Stomach smooth muscle (tissue), 2 donors: Measurements from ENCODE around the gene GABARAP.

Experiments
- H3K27ac ChIP-seq: one replicate; pipeline ENCODE4 v1.7.0; 2013; ENCODE audit warnings: mild to moderate bottlenecking, low read length, inconsistent platforms
- H3K27me3 ChIP-seq, 2 donors: one replicate each; pipeline ENCODE4 v1.7.0; 2013; ENCODE audit warnings: low read length in 2 of 2; ENCODE audit not compliant: insufficient read depth in 2 of 2, control insufficient read depth in 1 of 2
- H3K36me3 ChIP-seq, 2 donors: one replicate each; pipeline ENCODE4 v1.7.0; 2013; ENCODE audit warnings: low read length in 2 of 2; ENCODE audit not compliant: control insufficient read depth in 2 of 2, insufficient read depth in 2 of 2
- H3K4me1 ChIP-seq: one replicate; pipeline ENCODE4 v1.7.0; 2013; ENCODE audit warnings: low read length; ENCODE audit not compliant: control insufficient read depth, insufficient read depth
- H3K4me3 ChIP-seq, 2 donors: one replicate each; pipeline ENCODE4 v1.7.0; 2013; ENCODE audit warnings: low read length in 2 of 2
- H3K9ac ChIP-seq, 2 donors: one replicate each; pipeline ENCODE4 v1.7.0; 2013; ENCODE audit warnings: low read length in 2 of 2, mild to moderate bottlenecking in 1 of 2
- H3K9me3 ChIP-seq, 2 donors: one replicate each; pipeline ENCODE4 v1.7.0; 2013; ENCODE audit warnings: low read length in 2 of 2; ENCODE audit not compliant: control insufficient read depth in 2 of 2
- donor health status: healthy.
- donor health status: Pancreatic carcinoma.

GABARAP gene

DNA sequence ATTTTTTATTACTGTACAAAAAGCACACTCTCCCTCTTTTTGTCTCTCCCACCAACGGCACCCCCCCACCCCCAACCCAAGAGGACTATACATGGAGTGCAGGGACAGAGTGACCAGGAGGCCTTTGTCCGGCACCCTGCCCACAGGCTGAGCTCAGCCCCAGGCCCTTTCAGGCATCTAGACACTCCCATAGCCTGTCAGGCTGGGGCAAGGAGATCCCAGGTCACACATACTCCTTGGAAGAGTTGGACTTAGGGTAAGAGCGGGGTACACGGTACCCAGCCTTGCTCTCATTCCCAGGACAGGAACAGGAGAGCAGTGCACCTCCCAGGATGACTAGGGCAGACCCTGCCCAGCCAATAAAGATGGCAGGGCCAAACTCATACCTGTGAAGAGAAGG, 17.9 kb upstream of the GABARAP start:
- Histone ChIP-seq H3K27ac (no peak overlapping the region), H3K27me3 (peaks cover 37% of the 10 kb centered on the region in 2 donors), H3K36me3 (peaks cover 19 to 23% of the 10 kb centered on the region in 2 donors), H3K4me3 (no peak overlapping the region), H3K4me1 (peaks cover 18% of the 10 kb centered on the region), H3K9me3 (no peaks in the 10 kb centered on the region), H3K9ac (no peak overlapping the region)

DNA sequence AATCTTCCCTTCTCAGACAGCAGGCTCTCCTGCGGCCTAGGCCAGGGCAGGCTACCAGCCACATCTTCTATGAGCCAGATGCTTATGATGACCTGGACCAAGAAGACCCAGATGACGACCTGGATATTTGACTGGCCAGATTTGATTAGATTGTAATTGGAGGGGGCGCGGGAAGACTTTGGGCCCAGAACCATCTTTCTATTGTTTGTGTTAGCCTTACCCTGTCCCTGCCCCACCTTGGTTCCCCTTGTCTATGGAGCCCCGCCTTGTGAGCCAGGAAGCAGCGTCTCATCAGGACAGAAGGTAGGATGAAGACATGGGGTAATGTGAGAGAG, 17.3 kb upstream of the GABARAP start:
- Histone ChIP-seq H3K27ac (no peak overlapping the region), H3K4me1 (peaks cover 18% of the 10 kb centered on the region), H3K9ac (no peak overlapping the region), H3K4me3 (no peak overlapping the region), H3K9me3 (no peaks in the 10 kb centered on the region), H3K36me3 (peaks cover 22 to 28% of the 10 kb centered on the region in 2 donors), H3K27me3 (peaks cover 37% of the 10 kb centered on the region in 2 donors)

DNA sequence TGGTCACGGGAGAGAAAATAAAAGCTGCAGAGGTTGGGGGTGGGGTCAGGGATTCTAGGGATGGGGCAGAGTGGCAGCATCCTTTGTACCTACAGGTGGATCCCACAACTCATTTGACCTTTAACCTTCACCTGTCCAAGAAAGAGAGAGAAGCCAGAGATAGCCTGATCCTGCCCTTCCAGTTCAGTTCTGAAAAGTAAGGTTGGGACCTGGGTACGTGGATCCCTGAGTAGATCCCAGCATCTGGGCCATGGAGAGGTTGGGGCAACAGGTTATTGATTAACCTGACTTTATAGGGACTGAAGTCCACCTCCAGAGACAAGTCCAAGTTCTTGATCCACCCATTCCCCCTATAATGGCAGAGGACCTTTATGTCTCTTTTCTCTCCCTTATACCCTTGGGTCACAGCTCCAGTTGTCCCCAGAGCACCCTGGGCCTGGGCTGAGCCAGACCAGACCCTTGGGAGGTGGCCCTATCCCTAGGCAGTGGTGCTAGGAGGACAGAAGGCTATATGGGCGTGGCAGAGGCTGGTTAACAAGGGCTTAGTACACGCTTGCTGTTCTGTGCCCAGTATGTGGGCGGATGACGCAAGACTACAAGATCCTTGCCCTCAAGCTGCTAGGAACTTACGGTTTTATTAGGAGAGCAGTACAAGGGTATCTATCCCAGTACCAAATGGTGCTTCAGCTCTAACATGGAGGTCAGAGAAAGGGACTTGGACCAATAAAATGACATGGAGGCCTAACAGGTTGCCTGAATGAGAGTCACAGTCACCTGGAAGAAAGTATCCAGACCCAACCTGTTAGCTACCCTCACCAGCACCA, 16.7 kb upstream of the GABARAP start:
- no peak overlapping the region for H3K27ac ChIP-seq
- peaks cover 18% of the 10 kb centered on the region for H3K4me1 ChIP-seq
- no peaks in the 10 kb centered on the region for H3K9me3 ChIP-seq
- peaks cover 34 to 37% of the 10 kb centered on the region in 2 donors for H3K27me3 ChIP-seq
- no peak overlapping the region for H3K4me3 ChIP-seq
- H3K36me3 ChIP-seq: peaks cover 24 to 33% of the 10 kb centered on the region in 2 donors
- no peak overlapping the region for H3K9ac ChIP-seq

DNA sequence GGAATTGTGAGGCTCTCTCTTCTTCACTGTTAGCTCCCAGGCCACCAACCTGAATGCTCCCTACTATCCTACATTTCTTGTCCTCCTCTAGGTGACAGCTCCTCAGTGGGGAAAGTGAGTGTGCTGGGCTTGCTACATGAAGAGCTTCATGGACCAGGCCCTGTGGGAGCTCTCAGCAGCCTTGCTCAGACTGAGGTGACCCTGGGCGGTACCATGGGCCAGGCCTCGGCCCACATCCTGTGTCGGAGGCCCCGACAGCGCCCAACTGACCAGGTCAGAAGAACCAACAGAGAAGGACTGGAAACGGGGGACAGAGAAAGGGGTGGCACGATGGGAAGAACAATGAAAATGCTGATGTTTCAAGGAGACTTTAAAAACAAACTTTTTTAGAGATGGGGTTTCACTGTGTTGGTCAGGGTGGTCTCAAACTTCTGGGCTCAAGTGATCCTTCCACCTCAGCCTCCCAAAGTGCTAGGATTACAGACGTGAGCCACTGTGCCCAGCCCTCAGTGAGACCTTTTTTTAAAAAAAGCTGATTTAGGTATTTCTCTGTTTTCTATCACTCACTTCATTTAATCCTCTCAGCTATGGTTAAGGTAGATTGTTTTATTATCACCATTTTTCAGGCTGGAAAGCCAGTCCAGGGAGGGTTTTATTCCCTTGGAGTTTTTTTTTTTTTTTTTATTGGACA, 14.7 kb upstream of the GABARAP start:
- no peaks in the 10 kb centered on the region for H3K9me3 ChIP-seq
- peaks cover 17% of the 10 kb centered on the region for H3K4me1 ChIP-seq
- peaks cover 14 to 18% of the 10 kb centered on the region in 2 donors for H3K27me3 ChIP-seq
- no peak overlapping the region for H3K9ac ChIP-seq
- H3K36me3 ChIP-seq: peaks cover 24 to 33% of the 10 kb centered on the region in 2 donors
- no peak overlapping the region for H3K27ac ChIP-seq
- H3K4me3 ChIP-seq: no peak overlapping the region

DNA sequence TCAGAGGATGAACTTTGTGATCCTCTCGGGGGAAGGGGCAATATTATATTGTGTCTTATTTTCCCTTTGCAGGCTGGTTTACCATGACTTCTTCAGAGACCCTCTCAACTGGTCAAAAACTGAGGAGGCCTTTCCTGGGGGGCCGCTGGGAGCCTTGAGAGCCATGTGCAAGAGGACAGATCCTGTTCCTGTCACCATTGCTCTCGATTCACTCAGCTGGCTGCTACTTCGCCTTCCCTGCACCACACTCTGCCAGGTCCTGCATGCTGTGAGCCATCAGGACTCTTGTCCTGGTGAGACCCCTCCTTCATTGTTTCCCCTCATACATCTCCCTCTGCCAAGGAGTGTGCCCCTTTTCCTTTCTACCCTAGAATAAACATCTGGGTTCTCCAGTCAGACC, 12.3 kb upstream of the GABARAP start:
- Histone ChIP-seq H3K9ac (no peak overlapping the region), H3K27me3 (no peaks in the 10 kb centered on the region), H3K4me1 (peaks cover 22% of the 10 kb centered on the region), H3K9me3 (no peaks in the 10 kb centered on the region), H3K4me3 (no peak overlapping the region), H3K27ac (no peak overlapping the region), H3K36me3 (peaks cover 24 to 31% of the 10 kb centered on the region in 2 donors)

DNA sequence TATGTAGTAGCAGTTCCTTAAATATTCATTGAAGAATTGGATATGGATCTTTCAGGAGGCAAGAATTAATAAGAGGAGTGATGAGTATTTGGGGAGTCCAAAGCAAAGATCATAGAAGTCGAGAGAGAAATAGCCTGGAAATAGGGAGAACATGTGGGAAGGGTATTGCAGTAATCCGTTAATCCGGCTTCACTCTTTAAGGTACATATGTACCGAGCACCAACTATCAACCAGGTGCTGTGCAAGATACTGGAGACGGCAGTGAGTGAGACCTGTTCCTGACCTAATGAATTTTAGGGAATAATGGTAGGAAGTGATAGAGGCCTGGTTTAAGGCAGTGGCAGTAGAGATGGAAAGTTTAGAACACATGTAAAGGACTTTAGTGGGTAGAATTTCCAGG, 10.8 kb upstream of the GABARAP start:
- Histone ChIP-seq H3K4me1 (peaks cover 30% of the 10 kb centered on the region), H3K27ac (peak overlapping the region; percentile 99), H3K36me3 (peaks cover 12 to 22% of the 10 kb centered on the region in 2 donors), H3K27me3 (no peaks in the 10 kb centered on the region), H3K4me3 (peak overlapping the region; percentile 87), H3K9ac (peak overlapping the region; percentile 96 to 98), H3K9me3 (no peaks in the 10 kb centered on the region)

DNA sequence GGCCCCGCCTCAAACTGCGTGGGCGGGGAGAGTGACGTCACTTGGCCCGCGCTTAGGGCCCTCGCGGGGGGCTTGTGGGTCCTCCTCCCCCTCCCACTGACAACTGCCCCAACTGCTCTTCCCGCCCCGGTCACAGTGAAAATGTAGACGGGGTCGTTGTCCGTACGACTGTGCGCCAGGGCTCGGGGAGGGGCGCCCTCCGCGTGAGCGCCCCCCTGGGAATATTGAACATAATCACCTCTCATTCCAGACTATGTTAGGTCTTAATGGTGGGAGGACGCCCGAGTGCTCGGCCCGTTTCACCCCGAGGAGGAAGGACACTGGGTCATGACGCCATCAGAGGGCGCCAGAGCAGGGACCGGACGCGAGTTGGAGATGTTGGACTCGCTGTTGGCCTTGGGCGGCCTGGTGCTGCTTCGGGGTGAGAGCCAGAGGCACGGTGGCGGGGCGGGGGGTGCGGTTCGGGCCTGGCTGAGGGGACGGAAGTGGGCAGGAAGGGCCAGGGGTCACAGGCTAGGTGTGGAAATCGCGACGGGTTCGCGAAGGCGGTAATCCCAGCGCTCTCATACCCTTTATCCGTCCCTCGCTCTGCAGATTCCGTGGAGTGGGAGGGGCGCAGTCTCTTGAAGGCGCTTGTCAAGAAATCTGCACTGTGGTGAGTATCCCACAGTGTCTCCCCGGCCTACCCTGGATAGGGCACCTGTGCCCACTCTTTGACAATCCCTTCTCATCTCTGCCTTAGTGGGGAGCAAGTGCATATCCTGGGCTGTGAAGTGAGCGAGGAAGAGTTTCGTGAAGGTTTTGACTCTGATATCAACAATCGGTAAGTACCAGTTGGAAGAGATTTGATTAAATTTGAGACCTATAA, 10.2 kb upstream of the GABARAP start, which contains the start of gene ELP5:
Gene ELP5, plus strand, starts transcription at position 40 of the 868 bp plus-strand sequence. Its CDS starts 336 bp downstream, at position 376.
- H3K27me3 ChIP-seq: no peaks in the 10 kb centered on the region
- H3K4me3 ChIP-seq: peak within 1 kb of the TSS; percentile 87
- peak within 1 kb of the TSS; percentile 96 to 98 for H3K9ac ChIP-seq
- no peaks in the 10 kb centered on the region for H3K9me3 ChIP-seq
- H3K36me3 ChIP-seq: peaks cover 12 to 22% of the 10 kb centered on the region in 2 donors
- peaks cover 30% of the 10 kb centered on the region for H3K4me1 ChIP-seq
- H3K27ac ChIP-seq: peak within 1 kb of the TSS; percentile 99

DNA sequence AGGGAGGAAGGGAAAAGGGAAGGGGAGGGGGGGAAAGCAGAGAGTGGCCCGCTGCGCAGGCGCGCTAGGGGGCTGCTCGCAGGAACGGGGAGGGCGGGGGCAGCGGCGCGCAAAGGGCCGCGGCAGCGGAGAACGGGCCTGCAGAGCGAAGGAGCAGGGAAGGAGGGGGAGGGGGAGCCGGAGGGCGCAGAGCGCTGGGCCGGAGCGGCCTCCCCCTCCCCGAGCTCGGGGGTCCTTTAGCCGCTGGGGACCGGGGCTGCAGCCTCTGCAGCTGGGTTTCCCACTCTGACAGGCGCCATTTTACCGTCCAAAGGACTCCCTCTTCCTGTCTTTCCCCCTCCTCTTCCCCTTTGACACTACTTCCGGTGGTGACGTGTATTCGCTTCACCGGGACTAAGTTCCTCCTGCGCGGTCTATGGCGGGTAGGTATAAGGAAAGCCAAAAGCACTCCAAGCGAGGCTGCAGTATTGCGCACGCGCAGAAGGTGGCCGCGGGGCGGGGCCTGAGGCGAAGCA, 9.5 kb upstream of the GABARAP start, which contains the start of gene CTDNEP1:
Gene CTDNEP1, minus strand, starts transcription at position 74 of the 515 bp plus-strand sequence. CDS start 438 bp downstream, outside the sequence.
- peak within 1 kb of the TSS; percentile 87 for H3K4me3 ChIP-seq
- peaks cover 16 to 23% of the 10 kb centered on the region in 2 donors for H3K36me3 ChIP-seq
- H3K4me1 ChIP-seq: peaks cover 30% of the 10 kb centered on the region
- peak within 1 kb of the TSS; percentile 99 for H3K27ac ChIP-seq
- H3K9me3 ChIP-seq: no peaks in the 10 kb centered on the region
- H3K9ac ChIP-seq: peak within 1 kb of the TSS; percentile 96 to 98
- H3K27me3 ChIP-seq: no peaks in the 10 kb centered on the region

DNA sequence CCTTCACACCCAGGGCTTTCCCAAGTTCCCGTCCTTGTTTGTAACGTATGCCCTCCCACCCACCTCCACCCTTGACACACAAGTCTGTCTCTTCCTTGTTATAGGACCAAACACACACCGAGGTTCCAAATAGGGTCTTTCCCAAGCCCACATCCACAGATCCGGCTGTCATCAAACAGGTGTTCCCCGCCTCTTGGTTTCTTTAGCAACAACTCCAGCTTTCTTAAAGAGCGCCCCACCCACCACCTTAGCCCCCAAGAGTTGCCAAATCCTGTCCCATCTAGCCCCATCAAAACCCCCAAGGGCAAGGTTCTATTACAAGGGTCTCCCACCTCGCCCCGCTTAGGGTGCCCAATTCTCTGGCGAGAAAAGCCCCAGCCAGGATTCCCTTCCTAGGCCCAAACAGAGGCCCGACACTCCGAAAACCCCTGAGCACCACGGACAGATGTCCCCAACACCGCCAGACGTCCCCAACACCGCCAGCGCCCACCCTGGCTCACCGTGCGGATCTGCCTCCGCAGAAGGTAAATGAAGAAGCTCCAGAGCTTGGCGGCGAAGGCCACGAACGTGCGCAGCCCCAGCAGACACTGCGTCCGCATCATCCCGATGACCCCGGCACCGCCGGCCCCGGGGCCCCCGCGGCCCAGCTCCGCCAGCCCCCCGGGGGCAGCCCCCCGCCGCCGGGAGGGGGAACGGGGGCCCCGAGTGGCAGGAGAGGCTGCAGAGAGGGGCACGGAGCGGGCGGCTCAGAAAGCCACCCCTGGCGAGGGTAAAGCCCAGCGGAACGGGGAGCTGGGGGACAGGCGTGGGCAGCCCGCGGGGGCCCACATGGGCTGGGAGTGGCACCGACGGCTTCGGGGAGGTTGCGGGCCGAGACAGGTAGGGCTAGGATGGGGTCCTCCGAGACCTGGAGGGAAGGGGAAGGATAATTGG, 8.7 kb upstream of the GABARAP start:
- Histone ChIP-seq H3K36me3 (peaks cover 20 to 25% of the 10 kb centered on the region in 2 donors), H3K27me3 (no peaks in the 10 kb centered on the region), H3K9me3 (no peaks in the 10 kb centered on the region), H3K4me3 (peak overlapping the region; percentile 87), H3K27ac (peak overlapping the region; percentile 99), H3K9ac (peak overlapping the region; percentile 82 to 98), H3K4me1 (peaks cover 30% of the 10 kb centered on the region)
